Measurements from ENCODE around the gene PREPL.
A peak's percentile ranks its signal among the peaks of the same experiment; 100 is the strongest.
"Not testable (repeated sequence)": the region's sequence is repeated elsewhere in the genome, so short reads cannot be mapped to it uniquely, and the experiment has no call there.

Gene PREPL

GRCh38 chr2:44351088-44351487, 10.2 kb downstream of the PREPL start:
- FAIRE-seq (no peak), DNase-seq (ENCODE audit: extremely low spot score, insufficient read length, low read depth) (no peak)

GRCh38 chr2:44349506-44349905, 11.8 kb downstream of the PREPL start:
- FAIRE-seq (no peak), DNase-seq (ENCODE audit: extremely low spot score, insufficient read length, low read depth) (no peak)

- peak; percentile 21 for FAIRE-seq
- DNase-seq (ENCODE audit: extremely low spot score, insufficient read length, low read depth): no peak
Measured at GRCh38 chr2:44348400-44348799, 12.9 kb downstream of the PREPL start.

- FAIRE-seq (no peak), DNase-seq (ENCODE audit: extremely low spot score, insufficient read length, low read depth) (no peak)
Measured at GRCh38 chr2:44347526-44347925, 13.8 kb downstream of the PREPL start.

DNA sequence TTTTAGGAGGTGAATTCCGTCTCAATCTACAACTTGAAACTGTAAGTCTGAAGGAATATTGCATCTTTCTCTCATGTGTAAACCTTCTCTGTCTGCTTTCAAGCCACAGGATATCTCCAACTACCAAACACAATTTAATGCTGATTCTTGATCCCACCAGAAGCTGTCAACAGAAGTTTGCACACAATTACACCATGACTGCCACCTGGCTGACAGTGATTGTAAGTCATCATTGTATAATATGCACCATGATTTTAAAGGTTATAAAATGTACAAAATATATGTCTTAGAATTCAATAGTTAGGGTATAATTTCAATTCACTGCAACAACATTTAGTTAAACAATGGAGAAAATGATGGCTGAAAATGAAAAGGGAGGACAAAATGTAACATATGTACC, 18.4 kb downstream of the PREPL start:
- FAIRE-seq (no peak), DNase-seq (ENCODE audit: extremely low spot score, insufficient read length, low read depth) (no peak)

- FAIRE-seq (no peak), DNase-seq (ENCODE audit: extremely low spot score, insufficient read length, low read depth) (no peak)
Measured at GRCh38 chr2:44335806-44336538, 25.3 kb downstream of the PREPL start.

DNA sequence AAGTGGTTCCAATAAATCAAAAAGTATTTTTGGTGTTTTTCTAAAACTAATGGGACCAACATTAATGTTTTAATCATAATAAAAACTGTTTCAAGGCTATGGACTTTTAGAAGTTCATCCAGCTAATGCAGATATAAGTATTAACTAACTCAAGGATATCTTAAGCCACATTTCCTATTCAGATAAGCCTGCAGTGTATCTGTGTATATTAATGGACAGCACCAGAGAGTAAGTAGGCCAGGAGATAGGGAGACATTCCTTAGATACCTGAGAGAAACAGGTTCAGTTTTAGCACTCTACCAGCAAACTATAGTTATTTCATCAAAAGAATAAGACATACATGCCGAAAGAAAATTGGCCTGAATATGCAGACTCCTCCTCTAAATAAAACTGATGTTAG, 27.3 kb downstream of the PREPL start:
- no peak for FAIRE-seq
- DNase-seq (ENCODE audit: extremely low spot score, insufficient read length, low read depth): no peak

DNA sequence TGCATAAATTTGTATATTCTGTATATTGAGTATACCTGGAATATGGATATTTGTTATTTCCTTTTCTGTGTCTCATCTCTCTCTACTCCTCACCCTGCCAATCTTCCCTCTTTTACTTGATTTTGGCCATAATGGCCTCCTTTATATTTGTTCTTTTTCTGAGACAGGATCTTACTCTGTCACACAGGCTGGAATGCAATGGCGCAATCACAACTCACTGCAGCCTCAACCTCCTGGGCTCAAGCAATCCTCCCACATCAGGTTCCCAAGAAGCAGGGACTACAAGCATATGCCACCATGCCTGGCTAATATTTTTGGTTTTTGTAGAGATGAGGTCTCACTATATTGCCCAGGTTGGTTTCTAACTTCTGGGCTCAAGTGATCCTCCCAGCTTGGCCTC, 30.5 kb downstream of the PREPL start:
- DNase-seq (ENCODE audit: extremely low spot score, insufficient read length, low read depth): no peak
- FAIRE-seq: no peak

DNA sequence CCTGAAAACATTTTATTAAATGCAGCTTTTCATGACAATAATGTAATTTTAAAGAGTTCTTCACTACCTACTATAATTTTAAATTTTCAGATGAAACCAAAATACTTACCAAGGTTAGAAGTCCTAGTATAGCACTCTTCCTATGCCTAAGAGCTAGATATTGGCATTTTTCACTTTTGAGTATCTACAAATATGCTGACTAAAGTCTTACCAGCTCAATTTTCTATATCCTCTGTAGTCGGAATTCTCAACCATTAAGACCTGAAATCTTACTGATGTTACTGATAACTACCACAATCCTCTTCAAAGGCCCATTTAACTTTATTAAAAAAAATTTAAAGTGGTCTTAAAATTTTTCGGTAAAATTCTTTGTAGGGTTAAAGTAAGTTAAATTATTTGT, 32.0 kb downstream of the PREPL start:
- DNase-seq (ENCODE audit: extremely low spot score, insufficient read length, low read depth) (no peak), FAIRE-seq (no peak)

DNA sequence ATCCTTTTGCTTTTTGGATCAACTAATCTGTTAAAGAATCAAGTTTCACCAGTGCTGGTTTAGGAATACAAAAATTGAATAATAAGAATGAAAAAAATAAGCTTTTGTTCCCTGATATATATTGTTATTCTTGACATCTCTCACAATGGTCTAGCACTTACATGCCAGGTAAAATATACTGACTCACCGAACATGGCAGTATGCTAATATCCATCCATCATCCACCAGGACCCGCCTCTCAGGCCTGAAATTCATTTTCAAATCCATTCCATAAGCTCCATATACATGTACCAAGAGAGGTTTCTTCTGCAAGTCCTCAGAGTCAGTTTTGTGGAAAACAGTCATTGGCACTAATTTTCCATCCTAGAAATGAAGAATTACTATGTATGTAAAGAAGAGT, 32.5 kb downstream of the PREPL start:
- FAIRE-seq (no peak), DNase-seq (ENCODE audit: extremely low spot score, insufficient read length, low read depth) (no peak)

DNA sequence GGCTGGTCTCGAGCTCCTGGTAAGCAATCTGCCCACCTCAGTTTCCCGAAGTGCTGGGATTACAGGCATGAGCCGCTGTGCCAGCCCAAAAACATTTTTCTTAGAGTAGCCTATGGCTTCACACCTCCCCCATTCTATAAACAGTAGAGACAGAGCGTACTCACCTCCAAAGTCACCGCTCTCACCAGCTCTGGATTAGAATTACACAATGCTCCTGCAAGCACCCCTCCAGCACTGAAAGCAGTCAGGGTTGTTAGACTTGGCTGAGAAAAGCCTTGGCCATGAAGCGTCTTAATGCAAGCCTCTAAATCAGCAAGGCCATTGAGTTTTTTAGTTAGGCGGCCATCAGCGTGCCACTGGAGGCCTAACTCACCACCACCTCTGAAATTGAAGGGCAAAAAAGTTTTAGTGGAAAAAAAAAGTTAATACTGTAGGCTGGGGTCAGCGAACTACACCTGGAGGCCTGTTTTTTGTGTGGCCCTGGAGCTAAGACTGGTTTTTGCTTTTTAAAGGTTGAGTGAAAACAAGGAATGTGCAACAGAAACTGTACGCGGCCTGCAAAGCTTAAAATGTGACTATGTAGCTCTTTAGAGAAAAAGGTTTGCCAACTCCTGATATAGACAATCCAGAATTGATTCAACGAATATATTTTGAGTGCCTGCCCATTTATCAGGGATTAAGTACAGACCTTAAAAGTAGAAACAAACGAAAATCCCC, 34.6 kb downstream of the PREPL start:
- FAIRE-seq (no peak), DNase-seq (ENCODE audit: extremely low spot score, insufficient read length, low read depth) (no peak)

- FAIRE-seq: no peak
- no peak for DNase-seq (ENCODE audit: extremely low spot score, insufficient read length, low read depth)
Measured at GRCh38 chr2:44325897-44326296, 35.4 kb downstream of the PREPL start.

GRCh38 chr2:44324971-44325426, 36.3 kb downstream of the PREPL start:
- DNase-seq (ENCODE audit: extremely low spot score, insufficient read length, low read depth) (no peak), FAIRE-seq (no peak)

DNA sequence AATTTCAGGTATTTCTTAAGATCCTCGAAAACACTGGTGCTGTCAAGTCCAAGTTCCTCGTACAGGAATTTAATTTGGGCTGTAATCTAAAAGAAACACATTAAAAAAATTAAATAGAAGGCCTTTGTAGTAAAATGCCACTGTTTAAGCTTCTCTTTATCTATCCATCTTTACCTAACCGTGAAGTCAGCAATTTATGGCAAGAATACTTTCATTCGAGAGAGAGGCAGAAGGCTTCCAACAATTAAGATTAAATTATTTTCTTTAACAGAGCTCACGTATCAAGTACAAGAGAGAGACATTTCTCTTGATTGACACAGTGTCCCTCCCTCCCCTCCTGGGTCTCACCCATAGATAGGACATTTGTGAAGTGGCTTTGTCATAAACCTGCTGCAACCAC, 39.9 kb downstream of the PREPL start:
- FAIRE-seq: no peak
- no peak for DNase-seq (ENCODE audit: extremely low spot score, insufficient read length, low read depth)

DNA sequence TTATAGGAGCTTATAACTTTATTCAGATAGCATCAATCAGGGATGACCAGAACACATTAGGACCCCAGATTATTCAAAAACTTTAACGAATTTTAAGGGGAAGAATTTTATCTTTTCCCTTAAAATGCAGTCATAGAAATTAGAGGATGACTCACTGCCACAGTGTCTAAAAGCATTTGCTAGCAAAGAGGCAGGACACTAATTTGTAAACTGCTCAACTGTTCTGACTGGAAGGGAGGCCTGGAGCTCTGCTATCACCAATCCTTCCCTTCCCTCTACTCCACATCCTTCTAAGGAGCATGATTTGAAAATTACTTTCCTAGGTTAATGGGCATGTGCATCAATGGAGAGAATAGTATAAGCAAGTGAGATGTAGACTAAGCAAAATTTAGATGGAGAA, 40.5 kb downstream of the PREPL start:
- DNase-seq (ENCODE audit: extremely low spot score, insufficient read length, low read depth): no peak
- no peak for FAIRE-seq

DNA sequence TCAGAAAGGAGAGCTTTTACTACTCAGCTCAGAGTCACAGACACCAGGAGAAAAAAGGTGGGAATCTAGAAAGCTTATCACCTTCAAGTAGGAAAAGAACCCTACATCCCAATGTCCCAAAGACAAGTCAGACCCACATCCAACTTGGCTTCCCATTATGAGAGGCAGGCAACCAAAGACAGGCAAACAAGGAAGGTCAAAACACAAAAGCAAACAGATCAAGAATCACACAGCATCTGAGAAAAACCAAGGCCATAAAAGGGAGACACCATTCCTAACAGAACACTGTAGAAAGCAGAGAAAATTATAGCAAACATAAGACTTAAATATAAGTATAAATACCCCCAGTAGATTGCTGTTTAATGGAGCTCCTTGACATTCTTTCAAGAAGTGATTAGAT, 45.3 kb downstream of the PREPL start:
- no peak for FAIRE-seq
- no peak for DNase-seq (ENCODE audit: extremely low spot score, insufficient read length, low read depth)

- no peak for DNase-seq (ENCODE audit: extremely low spot score, insufficient read length, low read depth)
- FAIRE-seq: no peak
Measured at GRCh38 chr2:44314362-44314761, 46.9 kb downstream of the PREPL start.

DNA sequence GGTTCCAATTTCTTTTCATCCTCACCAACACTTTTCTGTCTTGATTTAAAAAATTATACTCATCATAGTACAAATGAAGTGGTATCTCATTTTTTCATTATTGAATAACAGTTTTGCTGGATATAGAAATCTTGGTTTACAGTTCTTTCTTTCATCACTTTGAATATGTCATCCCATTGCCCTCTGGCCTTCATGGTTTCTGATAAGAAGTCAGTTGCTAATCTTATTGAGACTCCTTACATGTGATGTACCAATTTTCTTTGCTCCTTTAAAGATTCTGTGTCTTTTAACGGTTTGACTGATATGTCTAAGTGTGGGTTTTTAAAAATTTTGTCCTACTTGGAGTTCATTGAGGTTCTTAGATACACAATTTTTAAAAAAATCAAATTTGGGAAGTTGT, 51.0 kb downstream of the PREPL start:
- FAIRE-seq: no peak

DNA sequence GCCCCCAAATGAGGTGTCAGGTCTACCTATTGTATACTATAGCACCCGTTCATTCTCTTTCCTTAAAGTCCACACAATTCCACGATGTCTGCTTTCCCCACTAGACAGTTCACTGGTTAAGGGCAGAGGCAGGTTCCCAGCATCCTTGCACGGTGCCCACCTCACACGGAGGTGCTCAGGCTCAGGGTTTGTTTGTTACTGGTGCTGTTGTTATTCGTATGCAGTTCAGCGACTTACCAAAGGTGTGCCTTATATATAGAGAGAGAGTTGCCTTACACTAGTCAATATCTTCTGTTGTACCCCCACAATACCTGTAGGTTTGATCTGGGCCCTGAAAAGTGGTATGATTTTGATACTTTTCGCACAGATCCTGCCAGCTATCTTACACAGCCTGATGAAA, 55.4 kb downstream of the PREPL start:
- FAIRE-seq (no peak), DNase-seq (ENCODE audit: extremely low spot score, insufficient read length, low read depth) (no peak)

More for the DNA sequence above, 51.0 kb downstream of the PREPL start:
- no peak for DNase-seq (ENCODE audit: extremely low spot score, insufficient read length, low read depth)

DNA sequence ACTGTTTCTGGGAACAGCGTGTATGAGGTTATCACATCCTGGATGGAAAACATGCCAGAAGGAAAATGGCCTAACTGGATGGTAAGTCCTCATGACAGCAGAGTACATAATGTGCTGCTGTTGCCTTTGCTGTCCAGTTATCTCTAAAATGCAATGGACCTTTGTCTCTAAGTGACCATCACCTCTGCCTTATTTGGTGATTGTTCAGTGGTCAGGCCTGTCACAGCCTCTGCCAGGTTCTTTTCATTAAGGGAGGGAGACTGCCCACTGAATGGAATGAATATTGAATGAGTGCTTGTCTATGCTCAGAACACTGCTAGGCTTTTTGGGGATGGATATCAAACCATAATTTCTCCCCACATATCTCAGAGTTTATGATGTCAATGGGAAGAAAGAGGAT, 57.0 kb downstream of the PREPL start:
- DNase-seq (ENCODE audit: extremely low spot score, insufficient read length, low read depth) (no peak), FAIRE-seq (no peak)

DNA sequence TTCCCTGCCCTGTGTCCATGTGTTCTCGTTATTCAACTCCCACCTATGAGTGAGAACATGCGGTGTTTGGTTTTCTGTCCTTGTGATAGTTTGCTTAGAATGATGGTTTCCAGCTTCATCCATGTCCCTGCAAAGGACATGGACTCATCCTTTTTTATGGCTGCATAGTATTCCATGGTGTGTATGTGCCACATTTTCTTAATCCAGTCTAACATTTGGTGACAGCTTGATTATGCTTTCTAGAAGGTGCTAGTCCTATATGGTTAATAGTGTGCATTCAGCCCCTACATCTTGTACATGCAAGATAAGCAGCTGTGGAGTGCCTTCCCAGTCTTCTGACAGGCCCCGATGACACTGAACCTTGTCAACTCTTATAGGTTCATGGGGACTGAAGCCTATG, 57.5 kb downstream of the PREPL start:
- not testable (repeated sequence) for DNase-seq (ENCODE audit: extremely low spot score, insufficient read length, low read depth); FAIRE-seq

GRCh38 chr2:44301111-44301510, 60.2 kb downstream of the PREPL start:
- DNase-seq (ENCODE audit: extremely low spot score, insufficient read length, low read depth) (no peak), FAIRE-seq (no peak)

Measured in GM18507 (cell line).